ENCODE data around the gene DST. TPM values are rescaled to one million over a fixed set of nuclear protein-coding genes. Genes with fewer than 3 reads are reported as not detected.

DST gene
- polyA plus RNA-seq, 1 of the 3 experiments (the other 2 are of a cell fraction): 64.3 TPM

GRCh38 chr6:56624046-56624727 is 18.5 kb downstream of the DST start (continued):
- TF ChIP-seq CTCF (IDR thresholded peaks at IDR 0.05) (no peak), SIN3A (IDR thresholded peaks at IDR 0.05; ENCODE audit: borderline replicate concordance, low read depth, low read length) (no peak), NFIC (IDR thresholded peaks at IDR 0.05; ENCODE audit: borderline replicate concordance) (no peak), ELF1 (IDR thresholded peaks at IDR 0.05) (no peak), CHD2 (IDR thresholded peaks at IDR 0.05; ENCODE audit: low read length, partially characterized antibody) (no peak), TEAD4 (IDR thresholded peaks at IDR 0.05; ENCODE audit: borderline replicate concordance, insufficient read depth) (no peak), PBX3 (IDR thresholded peaks at IDR 0.05) (no peak)
- TF ChIP-seq, protein P1, sequence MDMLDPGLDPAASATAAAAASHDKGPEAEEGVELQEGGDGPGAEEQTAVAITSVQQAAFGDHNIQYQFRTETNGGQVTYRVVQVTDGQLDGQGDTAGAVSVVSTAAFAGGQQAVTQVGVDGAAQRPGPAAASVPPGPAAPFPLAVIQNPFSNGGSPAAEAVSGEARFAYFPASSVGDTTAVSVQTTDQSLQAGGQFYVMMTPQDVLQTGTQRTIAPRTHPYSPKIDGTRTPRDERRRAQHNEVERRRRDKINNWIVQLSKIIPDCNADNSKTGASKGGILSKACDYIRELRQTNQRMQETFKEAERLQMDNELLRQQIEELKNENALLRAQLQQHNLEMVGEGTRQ (IDR thresholded peaks at IDR 0.05; ENCODE audit: borderline replicate concordance, low read depth, low read length): no peak

- no peak for DNase-seq
- Histone ChIP-seq H3K4me3 (ENCODE audit: low read depth in 2 of 2, low read length in 1 of 2) (no peak overlapping the region), H3K9me3 (no peaks in the 10 kb centered on the region), H3K4me2 (no peak overlapping the region), H3K36me3 (replicated peaks in 1 of 2; ENCODE audit: control insufficient read depth in 1 of 2, insufficient read depth in 2 of 2, low read length in 1 of 2) (peaks cover 92 to 96% of the 10 kb centered on the region in 2 experiments), H3K27ac (ENCODE audit: low read depth in 2 of 2, low read length in 1 of 2) (no peak overlapping the region), H3K9ac (no peak overlapping the region), H2AFZ (ENCODE audit: low read depth) (no peak overlapping the region), H3K27me3 (ENCODE audit: insufficient read depth) (no peaks in the 10 kb centered on the region), H3K4me1 (ENCODE audit: control insufficient read depth in 1 of 2, insufficient read depth in 2 of 2, low read depth in 1 of 2, low read length in 1 of 2) (no peaks in the 10 kb centered on the region), H4K20me1 (ENCODE audit: insufficient read depth) (no peaks in the 10 kb centered on the region), H3K9me2 (no peaks in the 10 kb centered on the region), H3F3A (replicated peaks; ENCODE audit: insufficient read depth) (peaks cover 28% of the 10 kb centered on the region), H3K79me2 (ENCODE audit: insufficient read depth) (no peaks in the 10 kb centered on the region)
- ChIA-PET CTCF (interaction anchor here (1.1 to 2.6 kb wide), 3 partner anchors 25 to 232 kb away, joined by 3 to 13 read pairs (median 6); no protein-coding TSS in a partner anchor), POLR2A (no interaction called here)
- WGBS (ENCODE audit: low lambda C conversion rate): 98% methylated on average over 12 of the region's 12 CpGs
- TF ChIP-seq, protein P2, sequence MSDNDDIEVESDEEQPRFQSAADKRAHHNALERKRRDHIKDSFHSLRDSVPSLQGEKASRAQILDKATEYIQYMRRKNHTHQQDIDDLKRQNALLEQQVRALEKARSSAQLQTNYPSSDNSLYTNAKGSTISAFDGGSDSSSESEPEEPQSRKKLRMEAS (IDR thresholded peaks at IDR 0.05; ENCODE audit: low read depth): no peak
- TF ChIP-seq SMC3 (IDR thresholded peaks at IDR 0.05; ENCODE audit: low read depth, low read length) (no peak), TEAD4 (IDR thresholded peaks at IDR 0.05; ENCODE audit: borderline replicate concordance, insufficient read depth) (no peak), CTCF (IDR thresholded peaks at IDR 0.05) (no peak), PBX3 (IDR thresholded peaks at IDR 0.05) (no peak), NFIC (IDR thresholded peaks at IDR 0.05; ENCODE audit: borderline replicate concordance) (no peak), USF1 (IDR thresholded peaks at IDR 0.05; ENCODE audit: borderline replicate concordance, low read depth) (no peak), FOXM1 (IDR thresholded peaks at IDR 0.05; ENCODE audit: low read depth) (no peak), TAF1 (IDR thresholded peaks at IDR 0.05; ENCODE audit: borderline replicate concordance, low read depth, low read length) (no peak)
- TF ChIP-seq, protein P3, sequence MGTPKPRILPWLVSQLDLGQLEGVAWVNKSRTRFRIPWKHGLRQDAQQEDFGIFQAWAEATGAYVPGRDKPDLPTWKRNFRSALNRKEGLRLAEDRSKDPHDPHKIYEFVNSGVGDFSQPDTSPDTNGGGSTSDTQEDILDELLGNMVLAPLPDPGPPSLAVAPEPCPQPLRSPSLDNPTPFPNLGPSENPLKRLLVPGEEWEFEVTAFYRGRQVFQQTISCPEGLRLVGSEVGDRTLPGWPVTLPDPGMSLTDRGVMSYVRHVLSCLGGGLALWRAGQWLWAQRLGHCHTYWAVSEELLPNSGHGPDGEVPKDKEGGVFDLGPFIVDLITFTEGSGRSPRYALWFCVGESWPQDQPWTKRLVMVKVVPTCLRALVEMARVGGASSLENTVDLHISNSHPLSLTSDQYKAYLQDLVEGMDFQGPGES (IDR thresholded peaks at IDR 0.05; ENCODE audit: low read depth, low read length): no peak
These were observed 22.3 kb downstream of the DST start for GRCh38 chr6:56620229-56620868.

Data from SK-N-SH (cell line).